SH-SY5Y (cell line): ENCODE data around the gene CRYBB3.

Experiments
- GATA2 ChIP-seq: IDR thresholded peaks from 2 replicates; pipeline ENCODE4 v1.6.1; 2011; ENCODE audit warnings: mild to moderate bottlenecking, low read depth, low read length
- GATA3 ChIP-seq: IDR thresholded peaks from 2 replicates; pipeline ENCODE4 v1.6.1; 2011; ENCODE audit warnings: low read depth, mild to moderate bottlenecking, low read length, moderate library complexity

DNA sequence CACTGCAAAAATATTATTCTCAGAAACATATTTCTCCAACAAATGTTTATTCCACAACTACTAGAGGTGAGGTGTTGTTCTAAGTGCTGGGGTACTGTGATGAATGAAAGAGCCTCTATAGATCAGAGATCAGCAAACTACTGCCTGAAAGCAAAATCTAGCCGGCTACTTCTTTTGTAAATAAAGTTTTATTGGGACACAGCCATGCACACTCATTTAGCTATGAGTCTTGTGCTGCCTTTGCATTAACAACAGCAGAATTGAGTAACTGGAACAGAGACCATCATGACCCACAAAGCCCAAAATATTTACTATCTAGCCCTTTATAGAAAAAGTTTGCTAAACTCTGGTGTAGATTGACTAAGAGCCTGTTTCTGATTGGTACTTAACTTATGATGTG lies 37.1 kb upstream of the CRYBB3 start:
- TF ChIP-seq GATA2 (no peak), GATA3 (no peak)
